ENCODE results near the gene HS2ST1.
"Not testable (repeated sequence)": the region's sequence is repeated elsewhere in the genome, so short reads cannot be mapped to it uniquely, and the experiment has no call there.

DNA sequence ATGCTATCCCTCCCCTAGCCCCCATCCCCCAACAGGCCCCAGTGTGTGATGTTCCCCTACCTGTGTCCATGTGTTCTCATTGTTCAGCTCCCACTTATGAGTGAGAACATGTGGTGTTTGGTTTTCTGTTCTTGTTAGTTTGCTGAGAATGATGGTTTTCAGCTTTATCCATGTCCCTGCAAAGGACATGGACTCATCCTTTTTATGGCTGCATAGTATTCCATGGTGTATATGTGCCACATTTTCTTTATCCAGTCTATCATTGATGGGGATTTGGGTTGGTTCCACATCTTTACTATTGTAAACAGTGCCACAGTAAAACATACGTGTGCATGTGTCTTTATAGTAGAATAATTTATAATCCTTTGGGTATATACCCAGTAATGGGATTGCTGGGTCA lies 152.3 kb downstream of the HS2ST1 start:
- TF ChIP-seq, protein P1, sequence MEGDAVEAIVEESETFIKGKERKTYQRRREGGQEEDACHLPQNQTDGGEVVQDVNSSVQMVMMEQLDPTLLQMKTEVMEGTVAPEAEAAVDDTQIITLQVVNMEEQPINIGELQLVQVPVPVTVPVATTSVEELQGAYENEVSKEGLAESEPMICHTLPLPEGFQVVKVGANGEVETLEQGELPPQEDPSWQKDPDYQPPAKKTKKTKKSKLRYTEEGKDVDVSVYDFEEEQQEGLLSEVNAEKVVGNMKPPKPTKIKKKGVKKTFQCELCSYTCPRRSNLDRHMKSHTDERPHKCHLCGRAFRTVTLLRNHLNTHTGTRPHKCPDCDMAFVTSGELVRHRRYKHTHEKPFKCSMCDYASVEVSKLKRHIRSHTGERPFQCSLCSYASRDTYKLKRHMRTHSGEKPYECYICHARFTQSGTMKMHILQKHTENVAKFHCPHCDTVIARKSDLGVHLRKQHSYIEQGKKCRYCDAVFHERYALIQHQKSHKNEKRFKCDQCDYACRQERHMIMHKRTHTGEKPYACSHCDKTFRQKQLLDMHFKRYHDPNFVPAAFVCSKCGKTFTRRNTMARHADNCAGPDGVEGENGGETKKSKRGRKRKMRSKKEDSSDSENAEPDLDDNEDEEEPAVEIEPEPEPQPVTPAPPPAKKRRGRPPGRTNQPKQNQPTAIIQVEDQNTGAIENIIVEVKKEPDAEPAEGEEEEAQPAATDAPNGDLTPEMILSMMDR (IDR thresholded peaks at IDR 0.05; ENCODE audit: insufficient read depth, low read length), result not testable (repeated sequence)
- not testable (repeated sequence) for TF ChIP-seq GABPA (IDR thresholded peaks at IDR 0.05; ENCODE audit: low read depth)

Data from HL-60 (cell line).